B cell (primary cell): ENCODE results near the gene C1R. TPM values are rescaled to one million over a fixed set of nuclear protein-coding genes. Genes with fewer than 3 reads are reported as not detected.

Experiments
- ATAC-seq: fragments of 200-7000 bp; cut with Tn5 transposase; one replicate; pipeline ENCODE4 v1.10.0; 2021; ENCODE audit warnings: low read depth, mild to moderate bottlenecking, moderate number of reproducible peaks, moderate library complexity
- CTCF ChIA-PET: fragments of 350-600 bp; sonication (Branson Sonifier 250); formaldehyde crosslinking; loops from one replicate; lab custom pipeline; 2021; ENCODE audit warnings: antibody characterized with exemption, inconsistent platforms; lab: Charles Lee
- POLR2A ChIA-PET: fragments of 350-600 bp; sonication (Branson Sonifier 250); formaldehyde crosslinking; loops from one replicate; lab custom pipeline; 2021; ENCODE audit warnings: antibody characterized with exemption; lab: Charles Lee
- DNase-seq: peaks from one replicate; pipeline ENCODE4 v3.0.0; 2013
- H2AFZ ChIP-seq: 2 replicates; pipeline ENCODE4 v1.6.1; 2012; ENCODE audit warnings: mild to moderate bottlenecking, low read depth, low read length; ENCODE audit not compliant: insufficient read depth, poor library complexity, severe bottlenecking
- H3K27ac ChIP-seq, 2 donors: 1 replicate in 1 of 2; 2 replicates in 1 of 2; pipeline ENCODE4 v1.5.1; 2012 to 2013; ENCODE audit warnings: low read length in 2 of 2, mild to moderate bottlenecking in 2 of 2, moderate library complexity in 1 of 2
- H3K27me3 ChIP-seq, 4 experiments: fragments of 200-600 bp in 1 of 4; sonication (generic) in 1 of 4; replicated peaks in 1 of 4; 1 replicate in 2 of 4; 2 replicates in 2 of 4; pipeline versions ENCODE4 v1.6.1 to v1.7.0; 2013 to 2016; ENCODE audit warnings: low read length in 3 of 4, mild to moderate bottlenecking in 2 of 4, mixed read lengths in 1 of 4, moderate library complexity in 1 of 4; ENCODE audit not compliant: insufficient read depth in 4 of 4, control insufficient read depth in 3 of 4; ENCODE audit errors: control extremely low read depth in 1 of 4
- H3K36me3 ChIP-seq, 2 experiments: replicated peaks in 1 of 2; 1 replicate in 1 of 2; 2 replicates in 1 of 2; pipeline versions ENCODE4 v1.6.1 to v1.7.1; 2013; ENCODE audit warnings: low read length in 1 of 2; ENCODE audit not compliant: insufficient read depth in 2 of 2, control insufficient read depth in 1 of 2; ENCODE audit errors: control extremely low read depth in 1 of 2, extremely low read depth in 1 of 2
- H3K4me1 ChIP-seq, 2 donors: fragments of 200-600 bp in 1 of 2; sonication (generic) in 1 of 2; 1 replicate in 1 of 2; 2 replicates in 1 of 2; pipeline versions ENCODE4 v1.5.1 to v1.6.1; 2013 to 2017; ENCODE audit warnings: low read length in 2 of 2; ENCODE audit not compliant: control insufficient read depth in 2 of 2, insufficient read depth in 2 of 2
- H3K4me2 ChIP-seq: replicated peaks from 2 replicates; pipeline ENCODE3; 2012; ENCODE audit warnings: mild to moderate bottlenecking, low read depth, low read length; ENCODE audit not compliant: poor library complexity, severe bottlenecking
- H3K4me3 ChIP-seq, 5 experiments: fragments of 200-600 bp in 1 of 5; sonication (generic) in 1 of 5; 1 replicate in 3 of 5; 2 replicates in 2 of 5; pipeline versions ENCODE4 v1.5.1 to v1.7.0; 2011 to 2016; ENCODE audit warnings: low read length in 4 of 5, mild to moderate bottlenecking in 4 of 5, low read depth in 2 of 5, control low read depth in 1 of 5, moderate library complexity in 1 of 5; ENCODE audit not compliant: insufficient read depth in 1 of 5; ENCODE audit errors: control extremely low read depth in 1 of 5, extremely low read depth in 1 of 5
- H3K79me2 ChIP-seq: fragments of 200-600 bp; sonication (generic); one replicate; pipeline ENCODE4 v1.6.0; 2016; ENCODE audit warnings: low read length; ENCODE audit not compliant: control insufficient read depth, insufficient read depth
- H3K9ac ChIP-seq: fragments of 200-600 bp; sonication (generic); 2 replicates; pipeline ENCODE4 v1.6.1; 2017; ENCODE audit warnings: mild to moderate bottlenecking, low read length, moderate library complexity
- H3K9me3 ChIP-seq, 3 donors: one replicate each; pipeline versions ENCODE4 v1.6.1 to v1.7.1; 2013; ENCODE audit warnings: low read length in 2 of 3; ENCODE audit not compliant: control insufficient read depth in 2 of 3, insufficient read depth in 1 of 3; ENCODE audit errors: control extremely low read depth in 1 of 3
- H4K20me1 ChIP-seq: 2 replicates; pipeline ENCODE4 v1.6.0; 2012; ENCODE audit warnings: mild to moderate bottlenecking, low read length; ENCODE audit not compliant: insufficient read depth, control insufficient read depth, poor library complexity, severe bottlenecking
- H3K27ac Mint-ChIP-seq: one replicate; pipeline ENCODE4 v1.8.0; 2021; ENCODE audit warnings: mixed read lengths
- H3K27me3 Mint-ChIP-seq: one replicate; pipeline ENCODE4 v1.8.0; 2021; ENCODE audit warnings: mixed read lengths
- H3K4me1 Mint-ChIP-seq: one replicate; pipeline ENCODE4 v1.8.0; 2021; ENCODE audit warnings: mixed read lengths
- H3K4me3 Mint-ChIP-seq: one replicate; pipeline ENCODE4 v1.8.0; 2021; ENCODE audit warnings: mixed read lengths
- H3K9me3 Mint-ChIP-seq: one replicate; pipeline ENCODE4 v1.8.0; 2022; ENCODE audit warnings: mixed read lengths; ENCODE audit not compliant: insufficient read depth
- EZH2 ChIP-seq: IDR thresholded peaks from 2 replicates; pipeline ENCODE4 v1.6.1; 2012; ENCODE audit warnings: borderline replicate concordance, low read depth, mild to moderate bottlenecking, moderate library complexity, low read length; ENCODE audit not compliant: insufficient read depth, poor library complexity, severe bottlenecking
- WGBS: methylation state at CpG from one replicate; pipeline ENCODE4 v1.1.5; 2013; ENCODE audit warnings: missing lambda C conversion rate; ENCODE audit not compliant: insufficient coverage; 5-methylcytosine and 5-hydroxymethylcytosine counted together
- intact Hi-C: fragments of 100-400 bp; cut with micrococcal nuclease; formaldehyde crosslinking; loops from one replicate; pipeline ENCODE4 v1.10.0; 2022
- polyA plus RNA-seq: library from polyadenylated mRNA; depleted of rRNA; stranded (reverse); fragments of >200 nt; gene quantifications from 2 replicates; pipeline ENCODE4 v1.2.3, GENCODE V29; 2012
- total RNA-seq, 2 donors: library from RNA; stranded (reverse); fragments of 120-200 nt in 1 of 2; gene quantifications; 1 replicate in 1 of 2; 2 replicates in 1 of 2; pipeline versions ENCODE4 v1.2.3 to v1.2.4, GENCODE V29; 2013 to 2022
- TF ChIP-seq, protein P1 (sequence below): fragments of 200-600 bp; IDR thresholded peaks from one replicate; pipeline ENCODE4 v1.8.0; 2022; ENCODE audit warnings: antibody characterized with exemption, mild to moderate bottlenecking

The C1R gene
- total and polyA plus RNA-seq, 2 donors (not counting 1 experiment from before 2014, with no cell fraction given): 1.5 to 2.0 TPM

DNA sequence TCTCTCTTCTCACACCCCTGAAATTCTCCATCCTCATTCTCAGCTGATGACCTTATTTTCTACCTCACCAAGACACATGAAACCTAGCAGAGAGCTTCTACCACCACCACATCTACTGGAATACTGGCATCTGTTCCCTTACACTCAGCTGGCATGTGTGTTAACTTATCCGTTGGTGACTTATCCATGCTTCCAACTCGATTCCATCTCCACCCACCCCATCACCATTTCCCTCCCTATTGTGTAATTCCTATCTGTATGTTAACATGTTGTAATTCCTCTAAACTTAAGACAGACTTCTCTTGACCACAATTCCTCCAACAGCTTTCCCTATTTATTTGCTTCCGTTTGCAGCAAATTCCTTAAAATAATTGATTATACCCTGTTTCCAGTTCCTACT is 16.3 kb downstream of the C1R start:
- no peak overlapping the region for H2AFZ ChIP-seq
- no peak overlapping the region for H3K4me3 ChIP-seq
- H3K4me1 Mint-ChIP-seq: no peaks in the 10 kb centered on the region
- CTCF ChIA-PET: interaction anchor here (1.1 to 1.5 kb wide), 2 partner anchors 11 to 37 kb away, joined by 3 read pairs; no protein-coding TSS in a partner anchor
- peaks cover 30% of the 10 kb centered on the region for H3K27me3 Mint-ChIP-seq
- H3K79me2 ChIP-seq: no peaks in the 10 kb centered on the region
- TF ChIP-seq, protein P1, sequence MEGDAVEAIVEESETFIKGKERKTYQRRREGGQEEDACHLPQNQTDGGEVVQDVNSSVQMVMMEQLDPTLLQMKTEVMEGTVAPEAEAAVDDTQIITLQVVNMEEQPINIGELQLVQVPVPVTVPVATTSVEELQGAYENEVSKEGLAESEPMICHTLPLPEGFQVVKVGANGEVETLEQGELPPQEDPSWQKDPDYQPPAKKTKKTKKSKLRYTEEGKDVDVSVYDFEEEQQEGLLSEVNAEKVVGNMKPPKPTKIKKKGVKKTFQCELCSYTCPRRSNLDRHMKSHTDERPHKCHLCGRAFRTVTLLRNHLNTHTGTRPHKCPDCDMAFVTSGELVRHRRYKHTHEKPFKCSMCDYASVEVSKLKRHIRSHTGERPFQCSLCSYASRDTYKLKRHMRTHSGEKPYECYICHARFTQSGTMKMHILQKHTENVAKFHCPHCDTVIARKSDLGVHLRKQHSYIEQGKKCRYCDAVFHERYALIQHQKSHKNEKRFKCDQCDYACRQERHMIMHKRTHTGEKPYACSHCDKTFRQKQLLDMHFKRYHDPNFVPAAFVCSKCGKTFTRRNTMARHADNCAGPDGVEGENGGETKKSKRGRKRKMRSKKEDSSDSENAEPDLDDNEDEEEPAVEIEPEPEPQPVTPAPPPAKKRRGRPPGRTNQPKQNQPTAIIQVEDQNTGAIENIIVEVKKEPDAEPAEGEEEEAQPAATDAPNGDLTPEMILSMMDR: no peak
- no peak for TF ChIP-seq EZH2
- H3K27ac ChIP-seq: no peak overlapping the region
- POLR2A ChIA-PET: no interaction called here
- no peak overlapping the region for H3K4me2 ChIP-seq
- no peaks in the 10 kb centered on the region for H3K27me3 ChIP-seq
- no peaks in the 10 kb centered on the region for H3K4me1 ChIP-seq
- H3K9ac ChIP-seq: no peak overlapping the region
- WGBS: 100% methylated on average over 1 of the region's 3 CpGs
- no peak overlapping the region for H3K4me3 Mint-ChIP-seq
- H3K36me3 ChIP-seq: no peaks in the 10 kb centered on the region
- intact Hi-C loops: no loop called here
- no peak for ATAC-seq
- H3K9me3 ChIP-seq: no peaks in the 10 kb centered on the region
- H3K9me3 Mint-ChIP-seq: no peaks in the 10 kb centered on the region
- no peaks in the 10 kb centered on the region for H4K20me1 ChIP-seq
- no peak for DNase-seq
- H3K27ac Mint-ChIP-seq: no peak overlapping the region

DNA sequence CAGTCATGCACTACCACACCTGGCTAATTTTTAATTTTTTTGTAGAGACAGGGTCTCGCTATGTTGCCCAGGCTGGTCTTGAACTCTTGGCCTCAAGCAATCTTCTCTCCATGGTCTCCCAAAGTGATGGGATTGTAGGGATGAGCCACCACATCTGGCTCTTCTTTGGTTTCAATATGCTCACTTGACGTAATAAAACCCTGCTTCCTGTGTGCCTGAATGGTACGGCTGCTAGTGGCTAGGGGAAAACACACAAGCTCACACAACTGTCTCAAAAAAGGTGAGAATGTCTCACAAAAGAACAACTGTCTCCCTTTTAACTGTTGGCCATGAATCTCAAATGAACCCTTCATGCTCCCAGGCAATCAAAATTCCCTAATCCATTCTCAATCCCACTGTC is 16.7 kb downstream of the C1R start:
- Histone ChIP-seq H3K4me3 (no peak overlapping the region), H2AFZ (no peak overlapping the region), H3K9ac (no peak overlapping the region), H3K4me1 (no peaks in the 10 kb centered on the region), H3K79me2 (no peaks in the 10 kb centered on the region), H4K20me1 (no peaks in the 10 kb centered on the region), H3K36me3 (no peaks in the 10 kb centered on the region), H3K27ac (no peak overlapping the region), H3K9me3 (no peaks in the 10 kb centered on the region), H3K27me3 (no peaks in the 10 kb centered on the region), H3K4me2 (no peak overlapping the region)
- POLR2A ChIA-PET: no interaction called here
- CTCF ChIA-PET: no interaction called here
- no peak for ATAC-seq
- no peak for TF ChIP-seq EZH2
- TF ChIP-seq, protein P1: no peak
- Mint-ChIP-seq H3K4me3 (no peak overlapping the region), H3K27me3 (peaks cover 30% of the 10 kb centered on the region), H3K9me3 (no peaks in the 10 kb centered on the region), H3K4me1 (no peaks in the 10 kb centered on the region), H3K27ac (no peak overlapping the region)
- no peak for DNase-seq
- intact Hi-C loops: no loop called here
- 45% methylated on average over 3 of the region's 3 CpGs for WGBS
